K562 (cell line): Measurements from ENCODE around the gene TTC33.

Experiments
- CBX1 ChIP-seq: sonication (generic); IDR thresholded peaks from 2 replicates; pipeline ENCODE4 v1.6.1; 2016; ENCODE audit warnings: antibody characterized with exemption, low read depth, mild to moderate bottlenecking
- LARP7 ChIP-seq: fragments of 450-650 bp; IDR thresholded peaks from 2 replicates; pipeline ENCODE4 v1.6.1; 2016
- ZNF24 ChIP-seq: fragments of 450-650 bp; IDR thresholded peaks from 2 replicates; pipeline ENCODE4 v1.6.1; 2016

- TF ChIP-seq CBX1 (no peak), LARP7 (no peak), ZNF24 (no peak)
Measured at GRCh38 chr5:40560474-40561110, 195.2 kb downstream of the TTC33 start.
